ENCODE data around the gene ACTMAP. TPM values are rescaled to one million over a fixed set of nuclear protein-coding genes. Genes with fewer than 3 reads are reported as not detected.
A peak's percentile ranks its signal among the peaks of the same experiment; 100 is the strongest.

ACTMAP gene, protein sequence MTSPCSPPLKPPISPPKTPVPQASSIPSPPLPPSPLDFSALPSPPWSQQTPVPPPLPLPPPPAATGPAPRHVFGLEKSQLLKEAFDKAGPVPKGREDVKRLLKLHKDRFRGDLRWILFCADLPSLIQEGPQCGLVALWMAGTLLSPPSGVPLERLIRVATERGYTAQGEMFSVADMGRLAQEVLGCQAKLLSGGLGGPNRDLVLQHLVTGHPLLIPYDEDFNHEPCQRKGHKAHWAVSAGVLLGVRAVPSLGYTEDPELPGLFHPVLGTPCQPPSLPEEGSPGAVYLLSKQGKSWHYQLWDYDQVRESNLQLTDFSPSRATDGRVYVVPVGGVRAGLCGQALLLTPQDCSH
- 10 to 100 TPM; 12.1 to 27.5 (median 18.0) TPM for polyA plus RNA-seq
- long read RNA-seq, donor 1, partial matches to known transcripts = 8 of 9 reads
- long read RNA-seq, donor 1, other reads (novel, unspliced or antisense) = 0 of 9 reads
- long read RNA-seq, donor 2, partial matches to known transcripts = 28 of 28 reads
- long read RNA-seq, donor 2, other reads (novel, unspliced or antisense) = 0 of 28 reads
- long read RNA-seq, donor 3 = 0 reads
- long read RNA-seq, donor 4 = 0 reads
- long read RNA-seq, donor 5 = 0 reads
- long read RNA-seq, donor 6, partial matches to known transcripts = 0 of 1 reads
- long read RNA-seq, donor 6, other reads (novel, unspliced or antisense) = 0 of 1 reads
- long read RNA-seq, donor 7, partial matches to known transcripts = 155 of 161 reads
- long read RNA-seq, donor 7, other reads (novel, unspliced or antisense) = 5 of 161 reads
- long read RNA-seq, donor 8 = 0 reads
- long read RNA-seq, donor 9 = 0 reads
- long read RNA-seq, donor 10, partial matches to known transcripts = 0 of 1 reads
- long read RNA-seq, donor 10, other reads (novel, unspliced or antisense) = 0 of 1 reads

DNA sequence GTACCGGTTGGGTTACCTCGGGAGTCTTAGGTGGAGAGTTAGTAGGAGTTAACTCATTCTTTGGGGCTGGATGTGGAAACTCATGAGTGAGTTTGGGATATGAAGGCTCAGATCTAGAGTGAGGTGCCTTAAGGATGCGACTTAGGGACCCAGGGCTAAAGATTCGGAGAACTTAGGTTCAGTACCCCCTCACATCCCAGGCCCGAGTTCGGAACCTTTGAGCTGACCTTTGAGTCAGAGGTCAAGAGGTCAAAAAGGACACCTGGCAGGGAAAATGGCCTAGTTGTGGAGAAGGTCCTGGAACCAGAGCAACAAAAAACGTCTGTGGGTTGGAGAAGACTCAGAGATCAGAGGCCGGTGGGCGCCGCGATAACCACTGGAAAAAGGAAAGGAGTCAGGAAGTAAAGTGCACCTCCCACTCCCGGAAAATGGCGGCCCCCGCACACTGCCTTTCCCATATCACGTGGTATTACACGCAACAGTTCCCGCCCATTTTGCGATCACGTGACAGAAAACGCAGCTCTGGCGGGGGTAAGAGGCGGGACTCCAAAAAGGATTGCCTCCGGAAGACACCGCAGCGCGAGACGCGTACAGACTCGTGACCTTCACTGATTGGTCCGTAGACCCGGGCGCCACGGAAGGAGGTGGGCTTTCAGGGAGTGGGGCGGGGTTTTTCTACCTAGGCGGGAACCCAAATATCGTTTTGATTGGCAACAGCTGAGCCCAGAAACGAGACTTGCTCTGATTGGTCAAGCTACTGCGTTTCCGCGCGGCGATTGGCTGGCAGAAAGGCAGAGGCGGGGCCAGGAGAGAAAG is at the start of gene ACTMAP:
Gene ACTMAP (minus strand): TSS at position 420 of the 816 bp plus-strand sequence. CDS start 674 bp downstream, outside the sequence.
- peak; percentile 89 for FAIRE-seq
- 0% methylated on average over 43 of the region's 43 CpGs for WGBS, 3 donors
- H3K36me3 ChIP-seq (ENCODE audit: control insufficient read depth in 3 of 3, insufficient read depth in 2 of 3, low read depth in 1 of 3, low read length in 3 of 3) = peaks cover 0 to 28% (median 0%) of the 10 kb centered on the region in 3 donors
- H3K4me3 ChIP-seq (ENCODE audit: low read depth in 1 of 3, low read length in 3 of 3) = peak within 1 kb of the TSS; percentile 71 to 73 (median 73)
- no peaks in the 10 kb centered on the region for H3K27me3 ChIP-seq (ENCODE audit: control insufficient read depth in 3 of 3, insufficient read depth in 3 of 3, low read length in 3 of 3)
- peak within 1 kb of the TSS; percentile 87 to 96 (median 93) for H3K27ac ChIP-seq (ENCODE audit: low read depth in 1 of 3, low read length in 2 of 3)
- peaks cover 0 to 32% (median 3%) of the 10 kb centered on the region in 3 donors for H3K4me1 ChIP-seq (ENCODE audit: control insufficient read depth in 3 of 3, insufficient read depth in 2 of 3, low read depth in 1 of 3, low read length in 2 of 3)
- DNase-seq = peak; percentile 100
- H3K9me3 ChIP-seq (ENCODE audit: control insufficient read depth in 2 of 2, insufficient read depth in 1 of 2, low read depth in 1 of 2, low read length in 1 of 2) = no peaks in the 10 kb centered on the region

DNA sequence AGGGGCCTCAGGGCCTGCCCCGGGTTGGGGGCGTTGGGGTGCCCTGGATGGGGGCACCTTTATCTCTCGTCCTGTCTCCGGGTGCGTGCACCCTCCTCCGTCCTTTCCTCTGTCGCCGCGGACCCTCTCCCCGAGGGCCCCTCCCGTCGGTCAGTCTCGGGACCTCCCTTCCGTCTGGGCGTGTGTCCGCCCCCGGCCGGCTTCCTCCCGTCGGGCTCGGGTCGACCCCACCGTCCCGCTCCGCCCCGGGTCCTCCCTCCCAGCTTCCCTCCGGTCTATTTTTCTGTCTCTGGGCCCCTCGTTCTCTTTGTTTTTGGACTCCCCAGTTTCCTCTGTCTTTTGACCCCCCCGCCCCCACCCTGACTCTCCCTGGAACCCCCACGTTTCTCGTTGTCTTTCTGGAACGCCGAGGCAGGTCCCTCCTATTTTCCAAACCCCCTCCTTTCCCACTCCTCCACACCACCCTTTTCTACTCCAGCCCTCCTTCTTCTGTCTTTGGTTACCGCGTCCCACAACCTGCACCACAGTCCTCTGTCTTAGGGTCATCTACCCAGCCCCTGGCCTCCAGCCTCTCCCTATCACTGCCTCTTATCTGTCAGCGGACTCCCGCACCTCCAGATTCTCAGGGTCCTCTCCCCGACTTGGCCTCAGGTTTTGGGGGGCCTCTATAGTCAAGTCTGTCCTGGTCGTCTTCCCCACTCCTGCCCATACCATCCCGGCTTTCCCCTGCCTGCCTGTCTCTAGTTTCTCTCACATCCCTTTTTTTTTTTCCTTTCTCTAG is 49.5 kb upstream of the ACTMAP start:
- H3K36me3 ChIP-seq (ENCODE audit: control insufficient read depth in 3 of 3, insufficient read depth in 2 of 3, low read depth in 1 of 3, low read length in 3 of 3) = peaks cover 0 to 54% (median 4%) of the 10 kb centered on the region in 3 donors
- H3K27me3 ChIP-seq (ENCODE audit: control insufficient read depth in 3 of 3, insufficient read depth in 3 of 3, low read length in 3 of 3) = no peaks in the 10 kb centered on the region
- peaks cover 24 to 58% (median 27%) of the 10 kb centered on the region in 3 donors for H3K4me1 ChIP-seq (ENCODE audit: control insufficient read depth in 3 of 3, insufficient read depth in 2 of 3, low read depth in 1 of 3, low read length in 2 of 3)
- peak in 1 of 2 donors; percentile 58 for DNase-seq
- H3K4me3 ChIP-seq (ENCODE audit: low read depth in 1 of 3, low read length in 3 of 3) = peak overlapping the region; percentile 77 to 98 (median 93)
- peak overlapping the region; percentile 63 to 86 (median 84) for H3K27ac ChIP-seq (ENCODE audit: low read depth in 1 of 3, low read length in 2 of 3)
- H3K9me3 ChIP-seq (ENCODE audit: control insufficient read depth in 2 of 2, insufficient read depth in 1 of 2, low read depth in 1 of 2, low read length in 1 of 2) = no peaks in the 10 kb centered on the region
- 0 to 2% (median 2%) methylated on average over 16 to 40 of the region's 40 CpGs for WGBS, 3 donors
- FAIRE-seq = no peak

GRCh38 chr19:40798683-40799557 is 48.6 kb upstream of the ACTMAP start, which contains the start of gene EGLN2:
Gene EGLN2 (plus strand): TSS chr19:40799191. CDS start chr19:40800573, 1,382 bp downstream.
- no peaks in the 10 kb centered on the region for H3K27me3 ChIP-seq (ENCODE audit: control insufficient read depth in 3 of 3, insufficient read depth in 3 of 3, low read length in 3 of 3)
- H3K9me3 ChIP-seq (ENCODE audit: control insufficient read depth in 2 of 2, insufficient read depth in 1 of 2, low read depth in 1 of 2, low read length in 1 of 2) = no peaks in the 10 kb centered on the region
- FAIRE-seq (peak; percentile 30), DNase-seq (peak; percentile 100)
- peaks cover 0 to 46% (median 4%) of the 10 kb centered on the region in 3 donors for H3K36me3 ChIP-seq (ENCODE audit: control insufficient read depth in 3 of 3, insufficient read depth in 2 of 3, low read depth in 1 of 3, low read length in 3 of 3)
- H3K4me3 ChIP-seq (ENCODE audit: low read depth in 1 of 3, low read length in 3 of 3) = peak within 1 kb of the TSS; percentile 77 to 98 (median 93)
- 0 to 1% (median 1%) methylated on average over 53 to 109 of the region's 110 CpGs for WGBS, 3 donors
- peak within 1 kb of the TSS; percentile 76 to 92 (median 91) for H3K27ac ChIP-seq (ENCODE audit: low read depth in 1 of 3, low read length in 2 of 3)
- peaks cover 16 to 50% (median 22%) of the 10 kb centered on the region in 3 donors for H3K4me1 ChIP-seq (ENCODE audit: control insufficient read depth in 3 of 3, insufficient read depth in 2 of 3, low read depth in 1 of 3, low read length in 2 of 3)

DNA sequence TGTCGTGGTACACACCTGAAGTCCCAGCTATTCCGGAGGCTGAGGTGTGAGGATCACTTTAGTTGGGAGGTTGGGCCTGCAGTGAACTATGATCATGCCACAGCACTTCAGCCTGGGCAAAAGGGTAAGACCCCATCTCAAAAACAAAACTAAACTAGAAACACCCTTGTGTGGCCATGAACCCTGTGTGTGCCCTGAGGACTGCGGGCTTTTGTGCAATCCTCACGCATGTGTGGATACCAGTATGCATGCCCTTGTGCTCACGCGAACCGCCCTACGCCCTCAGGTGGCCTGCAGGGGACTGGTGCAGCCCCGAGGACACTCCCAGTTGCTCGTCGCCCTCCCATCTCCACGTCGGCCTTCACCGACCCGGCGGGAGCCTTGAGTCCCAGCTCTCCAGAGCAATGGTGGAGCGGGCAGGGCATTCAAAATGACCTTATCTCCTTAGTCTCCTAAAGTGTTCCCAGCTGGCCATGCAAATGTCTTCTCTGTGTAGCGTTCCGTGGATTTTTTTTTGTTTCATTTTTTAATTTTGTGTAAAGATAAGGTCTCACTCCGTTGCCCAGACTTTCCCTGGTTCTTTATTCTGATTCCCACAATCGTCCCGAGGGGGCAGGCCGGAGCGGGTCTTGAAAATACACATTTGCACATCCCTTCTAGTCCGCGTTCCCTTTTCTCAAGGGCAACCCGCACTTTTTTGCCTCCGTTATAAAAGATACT is 47.8 kb upstream of the ACTMAP start:
- Histone ChIP-seq H3K4me1 (ENCODE audit: control insufficient read depth in 3 of 3, insufficient read depth in 2 of 3, low read depth in 1 of 3, low read length in 2 of 3) (peaks cover 9 to 42% (median 16%) of the 10 kb centered on the region in 3 donors), H3K27me3 (ENCODE audit: control insufficient read depth in 3 of 3, insufficient read depth in 3 of 3, low read length in 3 of 3) (no peaks in the 10 kb centered on the region), H3K9me3 (ENCODE audit: control insufficient read depth in 2 of 2, insufficient read depth in 1 of 2, low read depth in 1 of 2, low read length in 1 of 2) (no peaks in the 10 kb centered on the region), H3K27ac (ENCODE audit: low read depth in 1 of 3, low read length in 2 of 3) (peak overlapping the region; percentile 76 to 92 (median 91)), H3K36me3 (ENCODE audit: control insufficient read depth in 3 of 3, insufficient read depth in 2 of 3, low read depth in 1 of 3, low read length in 3 of 3) (peaks cover 0 to 38% (median 4%) of the 10 kb centered on the region in 3 donors), H3K4me3 (ENCODE audit: low read depth in 1 of 3, low read length in 3 of 3) (peak overlapping the region in 2 of 3 donors; percentile 39 to 45)
- WGBS, 3 donors = 8 to 9% (median 9%) methylated on average over 28 of the region's 28 CpGs
- DNase-seq (peak; percentile 86 to 90), FAIRE-seq (no peak)

DNA sequence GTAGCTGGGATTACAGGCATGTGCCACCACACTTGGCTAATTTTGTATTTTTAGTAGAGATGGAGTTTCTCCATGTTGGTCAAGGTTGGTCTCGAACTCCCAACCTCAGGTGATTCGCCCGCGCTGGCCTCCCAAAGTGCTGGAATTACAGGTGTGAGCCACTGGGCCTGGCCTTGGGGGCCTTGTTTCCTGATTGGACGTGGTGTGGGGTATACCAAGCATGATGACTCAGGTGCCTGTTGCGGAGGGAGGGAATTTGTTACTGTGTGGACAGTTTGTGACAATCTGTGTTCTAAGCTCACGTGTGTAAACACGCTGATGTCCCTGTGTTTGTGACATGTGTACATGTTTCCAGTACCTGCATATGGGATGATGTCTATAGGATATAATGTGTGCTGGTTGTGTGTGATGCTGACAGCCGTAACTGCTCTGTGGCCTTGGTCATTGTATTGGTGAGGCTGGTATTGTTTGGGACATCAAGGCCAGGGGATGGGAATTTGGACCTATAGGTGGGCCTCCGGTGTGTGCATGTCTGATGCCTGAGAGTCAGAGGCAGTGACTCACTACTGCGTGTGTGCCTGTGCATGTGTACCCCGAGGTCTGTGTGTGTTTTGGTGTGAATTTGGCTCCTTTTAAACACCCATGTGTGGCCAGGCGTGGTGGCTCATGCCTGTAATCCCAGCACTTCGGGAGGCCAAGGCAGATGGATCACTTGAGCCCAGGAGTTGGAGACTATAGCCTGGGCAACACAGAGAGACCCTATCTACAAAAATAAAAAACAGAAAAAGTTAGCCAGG is 47.1 kb upstream of the ACTMAP start:
- no peak overlapping the region for H3K4me3 ChIP-seq (ENCODE audit: low read depth in 1 of 3, low read length in 3 of 3)
- 94 to 96% (median 95%) methylated on average over 14 of the region's 14 CpGs for WGBS, 3 donors

GRCh38 chr19:40791996-40792395 is 41.7 kb upstream of the ACTMAP start:
- Histone ChIP-seq H3K4me1 (ENCODE audit: control insufficient read depth in 3 of 3, insufficient read depth in 2 of 3, low read depth in 1 of 3, low read length in 2 of 3) (no peaks in the 10 kb centered on the region), H3K36me3 (ENCODE audit: control insufficient read depth in 3 of 3, insufficient read depth in 2 of 3, low read depth in 1 of 3, low read length in 3 of 3) (peaks cover 4 to 27% (median 6%) of the 10 kb centered on the region in 3 donors), H3K27ac (ENCODE audit: low read depth in 1 of 3, low read length in 2 of 3) (no peak overlapping the region), H3K27me3 (ENCODE audit: control insufficient read depth in 3 of 3, insufficient read depth in 3 of 3, low read length in 3 of 3) (no peaks in the 10 kb centered on the region), H3K9me3 (ENCODE audit: control insufficient read depth in 2 of 2, insufficient read depth in 1 of 2, low read depth in 1 of 2, low read length in 1 of 2) (no peaks in the 10 kb centered on the region), H3K4me3 (ENCODE audit: low read depth in 1 of 3, low read length in 3 of 3) (no peak overlapping the region)
- no peak for DNase-seq
- no peak for FAIRE-seq
- 39 to 66% (median 58%) methylated on average over 3 of the region's 3 CpGs for WGBS, 3 donors

More for the DNA sequence above, 47.1 kb upstream of the ACTMAP start:
- FAIRE-seq (no peak), DNase-seq (no peak)
- Histone ChIP-seq H3K9me3 (ENCODE audit: control insufficient read depth in 2 of 2, insufficient read depth in 1 of 2, low read depth in 1 of 2, low read length in 1 of 2) (no peaks in the 10 kb centered on the region), H3K27ac (ENCODE audit: low read depth in 1 of 3, low read length in 2 of 3) (peak overlapping the region; percentile 76 to 92 (median 91)), H3K27me3 (ENCODE audit: control insufficient read depth in 3 of 3, insufficient read depth in 3 of 3, low read length in 3 of 3) (no peaks in the 10 kb centered on the region), H3K36me3 (ENCODE audit: control insufficient read depth in 3 of 3, insufficient read depth in 2 of 3, low read depth in 1 of 3, low read length in 3 of 3) (peaks cover under 1 to 30% (median 7%) of the 10 kb centered on the region in 3 donors), H3K4me1 (ENCODE audit: control insufficient read depth in 3 of 3, insufficient read depth in 2 of 3, low read depth in 1 of 3, low read length in 2 of 3) (peaks cover 5 to 34% (median 9%) of the 10 kb centered on the region in 3 donors)

All from small intestine (tissue), 16 donors.